ENCODE measurements around the gene POR. TPM values are rescaled to one million over a fixed set of nuclear protein-coding genes. Genes with fewer than 3 reads are reported as not detected.

Gene POR
- polyA plus RNA-seq, 1 donor from 2014 or later, result 61.2 TPM

DNA sequence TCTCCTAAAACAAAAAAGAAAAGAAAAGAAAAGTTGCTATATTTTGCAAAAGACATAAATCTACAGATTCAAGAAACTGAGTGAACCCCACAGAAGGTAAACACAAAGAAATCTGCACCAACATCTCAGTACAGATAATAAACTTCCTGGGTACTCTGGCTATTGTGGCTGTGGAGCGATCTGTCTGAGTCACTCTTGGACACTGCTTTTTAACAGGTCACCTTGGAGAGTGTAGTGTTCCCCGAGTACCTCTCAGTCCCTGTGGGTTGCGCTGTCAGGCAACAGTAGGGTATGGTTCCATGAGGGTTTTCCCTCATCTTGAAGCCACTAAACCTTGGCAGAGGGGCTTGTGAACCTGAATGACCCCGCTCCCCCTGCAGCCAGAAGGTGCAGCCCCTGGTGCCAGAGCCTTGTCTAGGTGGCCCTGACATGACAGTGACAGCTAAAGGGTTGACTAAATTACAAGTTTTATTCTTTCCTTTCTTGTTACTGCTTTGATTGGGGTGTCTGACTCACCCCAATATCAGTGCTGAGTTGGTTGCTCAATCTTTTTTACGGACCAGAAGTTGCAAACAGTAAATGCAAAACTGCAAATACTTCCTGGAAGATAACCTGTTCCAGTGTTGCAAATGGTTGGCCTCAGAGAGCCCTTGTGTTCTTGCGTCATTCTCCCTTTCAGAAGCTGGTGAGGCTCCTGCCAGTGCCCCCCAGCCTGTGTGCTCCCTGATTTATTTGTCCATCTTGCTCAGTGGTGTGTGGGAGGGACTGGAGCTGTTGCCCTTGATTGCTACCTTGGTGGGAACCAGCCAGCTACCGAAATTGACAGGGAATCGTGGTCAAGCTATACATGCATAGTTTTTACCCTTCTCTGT, 30.6 kb downstream of the POR start:
- no peaks in the 10 kb centered on the region for H3K9me3 ChIP-seq (ENCODE audit: low read length)
- no peak overlapping the region for H3K4me3 ChIP-seq (ENCODE audit: low read length)
- no peaks in the 10 kb centered on the region for H3K27me3 ChIP-seq (ENCODE audit: insufficient read depth, low read depth, low read length)
- no peak overlapping the region for H3K4me2 ChIP-seq (ENCODE audit: low read length)
- no peak for TF ChIP-seq POLR2AphosphoS5 (IDR thresholded peaks at IDR 0.05)
- TF ChIP-seq TAF1 (IDR thresholded peaks at IDR 0.05; ENCODE audit: low read depth), result no peak
- TF ChIP-seq SMC3 (conservative IDR thresholded peaks at IDR 0.05; ENCODE audit: poor library complexity), result no peak
- no peak for TF ChIP-seq CTCF (IDR thresholded peaks at IDR 0.05; ENCODE audit: poor library complexity, severe bottlenecking)
- no peak for TF ChIP-seq EZH2 (IDR thresholded peaks at IDR 0.05; ENCODE audit: borderline replicate concordance, insufficient read depth, low read length, poor library complexity, severe bottlenecking)
- TF ChIP-seq, protein P1, sequence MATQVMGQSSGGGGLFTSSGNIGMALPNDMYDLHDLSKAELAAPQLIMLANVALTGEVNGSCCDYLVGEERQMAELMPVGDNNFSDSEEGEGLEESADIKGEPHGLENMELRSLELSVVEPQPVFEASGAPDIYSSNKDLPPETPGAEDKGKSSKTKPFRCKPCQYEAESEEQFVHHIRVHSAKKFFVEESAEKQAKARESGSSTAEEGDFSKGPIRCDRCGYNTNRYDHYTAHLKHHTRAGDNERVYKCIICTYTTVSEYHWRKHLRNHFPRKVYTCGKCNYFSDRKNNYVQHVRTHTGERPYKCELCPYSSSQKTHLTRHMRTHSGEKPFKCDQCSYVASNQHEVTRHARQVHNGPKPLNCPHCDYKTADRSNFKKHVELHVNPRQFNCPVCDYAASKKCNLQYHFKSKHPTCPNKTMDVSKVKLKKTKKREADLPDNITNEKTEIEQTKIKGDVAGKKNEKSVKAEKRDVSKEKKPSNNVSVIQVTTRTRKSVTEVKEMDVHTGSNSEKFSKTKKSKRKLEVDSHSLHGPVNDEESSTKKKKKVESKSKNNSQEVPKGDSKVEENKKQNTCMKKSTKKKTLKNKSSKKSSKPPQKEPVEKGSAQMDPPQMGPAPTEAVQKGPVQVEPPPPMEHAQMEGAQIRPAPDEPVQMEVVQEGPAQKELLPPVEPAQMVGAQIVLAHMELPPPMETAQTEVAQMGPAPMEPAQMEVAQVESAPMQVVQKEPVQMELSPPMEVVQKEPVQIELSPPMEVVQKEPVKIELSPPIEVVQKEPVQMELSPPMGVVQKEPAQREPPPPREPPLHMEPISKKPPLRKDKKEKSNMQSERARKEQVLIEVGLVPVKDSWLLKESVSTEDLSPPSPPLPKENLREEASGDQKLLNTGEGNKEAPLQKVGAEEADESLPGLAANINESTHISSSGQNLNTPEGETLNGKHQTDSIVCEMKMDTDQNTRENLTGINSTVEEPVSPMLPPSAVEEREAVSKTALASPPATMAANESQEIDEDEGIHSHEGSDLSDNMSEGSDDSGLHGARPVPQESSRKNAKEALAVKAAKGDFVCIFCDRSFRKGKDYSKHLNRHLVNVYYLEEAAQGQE (IDR thresholded peaks at IDR 0.05; ENCODE audit: borderline replicate concordance), result no peak
- no peak for TF ChIP-seq MXI1 (conservative IDR thresholded peaks at IDR 0.05; ENCODE audit: poor library complexity, severe bottlenecking)
- TF ChIP-seq EP300 (conservative IDR thresholded peaks at IDR 0.05; ENCODE audit: poor library complexity, severe bottlenecking), result no peak
- no peak for TF ChIP-seq RAD21 (conservative IDR thresholded peaks at IDR 0.05)
- no peak overlapping the region for H3K9ac ChIP-seq (ENCODE audit: low read length)
- H3K79me2 ChIP-seq (replicated peaks; ENCODE audit: insufficient read depth, low read length), result no peaks in the 10 kb centered on the region
- no peaks in the 10 kb centered on the region for H3K9me2 ChIP-seq (ENCODE audit: insufficient read depth, low read length)
- no peaks in the 10 kb centered on the region for H3F3A ChIP-seq (ENCODE audit: insufficient read depth, low read length, poor library complexity, severe bottlenecking)
- H3K27ac ChIP-seq (ENCODE audit: low read length), result no peak overlapping the region
- H4K20me1 ChIP-seq (ENCODE audit: insufficient read depth), result no peaks in the 10 kb centered on the region
- no peaks in the 10 kb centered on the region for H3K36me3 ChIP-seq (ENCODE audit: insufficient read depth, low read length)
- H2AFZ ChIP-seq (ENCODE audit: low read depth, low read length), result no peak overlapping the region

- Histone ChIP-seq H3K9me2 (ENCODE audit: insufficient read depth, low read length) (no peaks in the 10 kb centered on the region), H3K79me2 (replicated peaks; ENCODE audit: insufficient read depth, low read length) (no peaks in the 10 kb centered on the region), H2AFZ (ENCODE audit: low read depth, low read length) (no peak overlapping the region), H3K4me2 (ENCODE audit: low read length) (no peak overlapping the region), H4K20me1 (ENCODE audit: insufficient read depth) (no peaks in the 10 kb centered on the region), H3K4me3 (ENCODE audit: low read length) (no peak overlapping the region), H3K9ac (ENCODE audit: low read length) (no peak overlapping the region), H3F3A (ENCODE audit: insufficient read depth, low read length, poor library complexity, severe bottlenecking) (no peaks in the 10 kb centered on the region), H3K27ac (ENCODE audit: low read length) (no peak overlapping the region), H3K9me3 (ENCODE audit: low read length) (no peaks in the 10 kb centered on the region), H3K27me3 (ENCODE audit: insufficient read depth, low read depth, low read length) (no peaks in the 10 kb centered on the region), H3K36me3 (ENCODE audit: insufficient read depth, low read length) (no peaks in the 10 kb centered on the region)
- TF ChIP-seq EP300 (conservative IDR thresholded peaks at IDR 0.05; ENCODE audit: poor library complexity, severe bottlenecking) (no peak), CTCF (IDR thresholded peaks at IDR 0.05; ENCODE audit: poor library complexity, severe bottlenecking) (no peak), MXI1 (conservative IDR thresholded peaks at IDR 0.05; ENCODE audit: poor library complexity, severe bottlenecking) (no peak), RAD21 (conservative IDR thresholded peaks at IDR 0.05) (no peak), POLR2AphosphoS5 (IDR thresholded peaks at IDR 0.05) (no peak), EZH2 (IDR thresholded peaks at IDR 0.05; ENCODE audit: borderline replicate concordance, insufficient read depth, low read length, poor library complexity, severe bottlenecking) (no peak), SMC3 (conservative IDR thresholded peaks at IDR 0.05; ENCODE audit: poor library complexity) (no peak), TAF1 (IDR thresholded peaks at IDR 0.05; ENCODE audit: low read depth) (no peak)
- TF ChIP-seq, protein P1 (IDR thresholded peaks at IDR 0.05; ENCODE audit: borderline replicate concordance), result no peak
These were observed 31.4 kb downstream of the POR start for GRCh38 chr7:75946207-75946855.

Measured in neural cell (in vitro differentiated cells).